NB4 (cell line): Measurements from ENCODE around the gene AIMP1.

Experiments used
- DNase-seq: peaks from one replicate; pipeline ENCODE4 v3.0.0; 2010; ENCODE audit warnings: low read depth
- H3K4me3 ChIP-seq: one replicate; pipeline ENCODE4 v1.5.1; 2011; ENCODE audit warnings: mild to moderate bottlenecking, low read depth, low read length, moderate library complexity
- MYC ChIP-seq: IDR thresholded peaks from 2 replicates; pipeline ENCODE4 v1.6.1; 2011; ENCODE audit warnings: low read depth, low read length
- POLR2A ChIP-seq: IDR thresholded peaks from 2 replicates; pipeline ENCODE4 v1.6.1; 2011; ENCODE audit warnings: mild to moderate bottlenecking; ENCODE audit not compliant: insufficient read length; ENCODE audit errors: extremely low read depth
- TF ChIP-seq, protein P1 (sequence below): IDR thresholded peaks from one replicate; pipeline ENCODE4 v1.5.1; 2012; ENCODE audit warnings: low read depth, low read length
- TF ChIP-seq, protein P2 (sequence below): IDR thresholded peaks from 2 replicates; pipeline ENCODE4 v1.6.1; 2011; ENCODE audit warnings: low read depth, low read length

Gene AIMP1

DNA sequence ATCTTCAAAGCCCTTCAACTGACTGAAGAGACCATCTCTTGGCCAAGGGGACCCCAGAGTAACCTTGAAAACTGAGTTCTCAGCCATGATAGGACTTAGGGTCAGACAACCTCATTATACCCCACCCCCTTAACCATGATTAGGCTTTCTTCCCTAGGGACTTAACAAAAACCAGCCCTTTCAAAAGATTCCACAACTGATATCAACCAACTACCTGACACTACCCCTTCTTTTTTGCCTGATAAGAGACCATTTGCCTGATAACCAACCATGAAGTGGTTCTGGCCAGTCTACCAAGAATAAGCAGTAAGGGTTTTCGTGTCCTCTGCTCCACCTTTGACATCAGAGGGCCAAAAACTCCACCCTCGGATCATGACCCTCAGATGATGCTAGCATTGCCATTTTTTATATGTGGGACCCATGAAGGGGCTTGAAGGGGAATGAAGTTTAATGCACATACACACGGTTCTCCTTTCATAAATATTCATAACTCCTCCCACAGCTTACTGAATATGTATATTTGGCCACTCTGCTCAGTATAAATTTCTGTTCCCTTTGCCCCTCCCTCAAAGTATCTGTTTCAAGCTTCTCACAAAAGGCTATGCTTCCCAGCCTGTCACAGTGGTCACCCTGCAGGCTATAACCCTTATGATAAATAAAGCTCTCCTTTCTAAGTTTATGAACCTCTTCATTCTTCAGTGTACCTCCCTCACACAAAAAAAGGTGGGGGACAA is 12.6 kb upstream of the AIMP1 start:
- TF ChIP-seq, protein P1, sequence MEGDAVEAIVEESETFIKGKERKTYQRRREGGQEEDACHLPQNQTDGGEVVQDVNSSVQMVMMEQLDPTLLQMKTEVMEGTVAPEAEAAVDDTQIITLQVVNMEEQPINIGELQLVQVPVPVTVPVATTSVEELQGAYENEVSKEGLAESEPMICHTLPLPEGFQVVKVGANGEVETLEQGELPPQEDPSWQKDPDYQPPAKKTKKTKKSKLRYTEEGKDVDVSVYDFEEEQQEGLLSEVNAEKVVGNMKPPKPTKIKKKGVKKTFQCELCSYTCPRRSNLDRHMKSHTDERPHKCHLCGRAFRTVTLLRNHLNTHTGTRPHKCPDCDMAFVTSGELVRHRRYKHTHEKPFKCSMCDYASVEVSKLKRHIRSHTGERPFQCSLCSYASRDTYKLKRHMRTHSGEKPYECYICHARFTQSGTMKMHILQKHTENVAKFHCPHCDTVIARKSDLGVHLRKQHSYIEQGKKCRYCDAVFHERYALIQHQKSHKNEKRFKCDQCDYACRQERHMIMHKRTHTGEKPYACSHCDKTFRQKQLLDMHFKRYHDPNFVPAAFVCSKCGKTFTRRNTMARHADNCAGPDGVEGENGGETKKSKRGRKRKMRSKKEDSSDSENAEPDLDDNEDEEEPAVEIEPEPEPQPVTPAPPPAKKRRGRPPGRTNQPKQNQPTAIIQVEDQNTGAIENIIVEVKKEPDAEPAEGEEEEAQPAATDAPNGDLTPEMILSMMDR: no peak
- TF ChIP-seq POLR2A: no peak
- TF ChIP-seq, protein P2, sequence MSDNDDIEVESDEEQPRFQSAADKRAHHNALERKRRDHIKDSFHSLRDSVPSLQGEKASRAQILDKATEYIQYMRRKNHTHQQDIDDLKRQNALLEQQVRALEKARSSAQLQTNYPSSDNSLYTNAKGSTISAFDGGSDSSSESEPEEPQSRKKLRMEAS: no peak

DNA sequence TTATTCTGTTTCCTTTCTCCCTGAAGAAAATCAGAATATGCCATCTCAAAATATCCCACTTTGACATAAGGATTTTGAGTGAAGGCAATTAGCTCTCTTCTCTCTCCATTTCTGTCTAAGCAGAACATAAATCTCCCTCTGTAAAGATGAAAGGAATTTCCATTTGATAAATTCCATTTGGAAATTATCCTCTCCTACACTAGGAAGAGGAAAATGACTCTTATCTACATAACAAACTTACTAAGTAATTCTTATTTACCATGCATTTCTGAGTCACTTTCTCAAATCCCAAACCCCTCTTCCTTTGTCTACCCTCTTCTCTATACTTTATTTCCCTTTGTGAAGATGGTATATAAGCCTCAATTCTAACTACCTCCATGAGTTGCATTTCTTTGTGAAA is 11.7 kb upstream of the AIMP1 start:
- H3K4me3 ChIP-seq: no peak overlapping the region
- DNase-seq: no peak
- TF ChIP-seq, protein P2: no peak
- TF ChIP-seq, protein P1: no peak
- TF ChIP-seq POLR2A (no peak), MYC (no peak)

More for the DNA sequence above, 12.6 kb upstream of the AIMP1 start:
- no peak for DNase-seq
- H3K4me3 ChIP-seq: no peak overlapping the region

DNA sequence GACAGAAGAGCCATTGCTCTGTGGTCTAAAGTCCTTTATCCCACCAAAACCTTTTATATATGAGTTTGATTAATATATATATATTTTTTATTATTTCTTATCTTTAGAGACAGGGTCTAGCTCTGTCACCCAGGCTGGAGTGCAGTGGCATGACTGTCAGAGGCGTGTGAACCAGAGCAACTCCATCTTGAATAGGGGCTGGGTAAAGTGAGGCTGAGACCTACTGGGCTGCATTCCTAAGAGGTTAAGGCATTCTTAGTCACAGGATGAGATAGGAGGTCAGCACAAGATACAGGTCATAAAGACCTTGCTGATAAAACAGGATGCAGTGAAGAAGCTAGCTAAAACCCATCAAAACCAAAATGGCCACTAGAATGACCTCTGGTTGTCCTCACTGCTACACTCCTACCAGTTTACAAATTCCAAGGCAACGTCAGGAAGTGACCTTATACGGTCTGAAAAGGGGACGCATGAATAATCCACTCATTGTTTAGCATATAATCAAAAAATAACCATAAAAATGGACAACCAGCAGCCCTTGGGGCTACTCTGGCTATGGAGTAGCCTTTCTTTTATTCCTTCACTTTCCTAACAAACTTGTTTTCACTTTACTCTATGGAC is 10.8 kb upstream of the AIMP1 start:
- TF ChIP-seq POLR2A (no peak), MYC (no peak)
- TF ChIP-seq, protein P2: no peak
- TF ChIP-seq, protein P1: no peak
- no peak for DNase-seq
- no peak overlapping the region for H3K4me3 ChIP-seq

DNA sequence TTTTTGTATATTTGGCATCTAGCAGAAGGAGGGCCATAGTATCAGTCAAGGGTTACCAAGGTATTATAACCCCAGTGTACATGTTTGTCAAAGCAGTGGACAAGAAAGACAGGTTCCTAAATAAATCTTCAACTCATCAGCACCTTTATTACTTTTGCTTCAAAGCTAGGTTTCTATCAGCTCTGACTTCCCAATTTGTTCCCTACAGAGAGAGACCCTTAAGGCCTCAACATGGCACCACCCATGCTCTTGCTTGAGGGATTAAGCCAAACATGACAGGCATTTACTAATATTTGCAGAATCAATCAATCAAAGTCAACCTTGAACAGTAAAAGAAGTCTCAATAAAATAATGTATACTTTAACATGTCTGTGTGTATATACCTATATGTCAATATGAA is 9.8 kb upstream of the AIMP1 start:
- TF ChIP-seq MYC: no peak
- TF ChIP-seq, protein P1: no peak
- no peak for TF ChIP-seq POLR2A
- TF ChIP-seq, protein P2: no peak
- DNase-seq: no peak
- H3K4me3 ChIP-seq: no peak overlapping the region

DNA sequence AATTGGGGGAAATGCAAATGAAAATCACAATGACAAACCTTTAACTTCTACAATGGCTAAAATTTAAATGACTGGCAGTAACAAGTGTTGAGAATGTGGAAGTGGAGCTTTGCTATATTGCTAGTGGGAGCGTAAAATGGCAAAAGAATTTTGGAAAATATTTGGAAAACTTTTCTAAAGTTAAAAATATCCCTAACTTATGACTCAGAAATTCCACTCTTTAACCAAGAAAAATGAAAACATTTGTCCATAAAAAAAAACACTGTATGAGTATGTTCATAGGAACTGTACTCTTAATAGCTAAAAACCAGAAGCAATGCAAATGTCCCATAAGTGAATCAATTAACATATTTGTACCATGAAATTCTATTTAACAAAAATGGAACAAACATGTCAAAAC is 4.0 kb upstream of the AIMP1 start:
- TF ChIP-seq POLR2A: no peak
- TF ChIP-seq, protein P1: no peak
- TF ChIP-seq, protein P2: no peak
- no peak for TF ChIP-seq MYC
- DNase-seq: no peak
- H3K4me3 ChIP-seq: no peak overlapping the region

DNA sequence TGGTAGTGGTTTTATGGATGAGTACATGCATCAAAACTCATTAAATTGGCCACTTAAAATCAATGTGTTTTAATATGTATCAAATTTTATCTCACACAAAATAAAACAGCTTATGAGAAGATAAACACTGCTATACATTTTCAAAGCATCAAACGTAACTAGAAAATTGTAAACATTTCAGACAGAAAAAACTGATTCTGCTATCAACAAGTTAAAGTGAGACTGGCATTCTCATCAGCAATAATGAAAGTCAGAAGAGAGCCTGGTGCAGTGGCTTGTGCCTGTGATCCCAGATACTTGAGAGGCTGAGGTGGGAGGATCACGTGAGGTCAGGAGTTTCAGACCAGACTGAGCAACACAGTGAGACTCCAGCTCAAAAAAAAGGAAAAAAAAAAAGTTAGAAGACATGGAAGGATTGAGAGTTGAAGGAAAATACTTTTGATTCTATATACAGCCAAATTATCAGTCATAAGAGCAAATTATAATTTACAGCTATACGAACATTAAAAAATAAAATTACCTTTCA is 3.3 kb upstream of the AIMP1 start:
- no peak for DNase-seq
- TF ChIP-seq MYC (no peak), POLR2A (no peak)
- TF ChIP-seq, protein P1: no peak
- TF ChIP-seq, protein P2: no peak

More for the DNA sequence above, 3.3 kb upstream of the AIMP1 start:
- H3K4me3 ChIP-seq: no peak overlapping the region
